Trophoblast cell (in vitro differentiated cells and primary cell): ENCODE data around the gene ANKK1.
A peak's percentile ranks its signal among the peaks of the same experiment; 100 is the strongest.

Source experiments
- DNase-seq, 2 donors: peaks; one replicate each; pipeline ENCODE4 v3.0.0-alpha.2; 2016
- H2AFZ ChIP-seq: 2 replicates; pipeline ENCODE4 v1.6.1; 2013; ENCODE audit warnings: low read length, moderate library complexity, mild to moderate bottlenecking; ENCODE audit not compliant: insufficient read depth, poor library complexity
- H2AK5ac ChIP-seq: 2 replicates; pipeline ENCODE4 v1.6.1; 2013; ENCODE audit warnings: mild to moderate bottlenecking, low read length
- H2BK120ac ChIP-seq: 2 replicates; pipeline ENCODE4 v1.6.1; 2013; ENCODE audit warnings: low read length, mild to moderate bottlenecking, moderate library complexity; ENCODE audit not compliant: insufficient read depth, poor library complexity
- H2BK12ac ChIP-seq: 2 replicates; pipeline ENCODE4 v1.6.1; 2013; ENCODE audit warnings: mild to moderate bottlenecking, low read length, moderate library complexity
- H2BK5ac ChIP-seq: 2 replicates; pipeline ENCODE4 v1.6.1; 2013; ENCODE audit warnings: low read length, low read depth, moderate library complexity, mild to moderate bottlenecking; ENCODE audit not compliant: poor library complexity
- H3K14ac ChIP-seq: 2 replicates; pipeline ENCODE4 v1.6.1; 2013; ENCODE audit warnings: mild to moderate bottlenecking, low read length
- H3K18ac ChIP-seq: 2 replicates; pipeline ENCODE4 v1.6.1; 2013; ENCODE audit warnings: mild to moderate bottlenecking, low read length
- H3K23ac ChIP-seq: 2 replicates; pipeline ENCODE4 v1.6.1; 2013; ENCODE audit warnings: low read length
- H3K27ac ChIP-seq: 2 replicates; pipeline ENCODE4 v1.5.1; 2013; ENCODE audit warnings: low read depth, mild to moderate bottlenecking, inconsistent platforms, low read length, moderate library complexity
- H3K27me3 ChIP-seq: 2 replicates; pipeline ENCODE4 v1.6.1; 2013; ENCODE audit warnings: inconsistent platforms, mild to moderate bottlenecking, low read length, moderate library complexity; ENCODE audit not compliant: insufficient read depth
- H3K36me3 ChIP-seq, 2 experiments: 1 replicate in 1 of 2; 2 replicates in 1 of 2; pipeline ENCODE4 v1.6.1; 2013; ENCODE audit warnings: low read length in 2 of 2, mild to moderate bottlenecking in 2 of 2, moderate library complexity in 1 of 2; ENCODE audit not compliant: insufficient read depth in 2 of 2, control insufficient read depth in 1 of 2
- H3K4ac ChIP-seq: 2 replicates; pipeline ENCODE4 v1.6.1; 2013; ENCODE audit warnings: low read depth, mild to moderate bottlenecking, low read length, moderate library complexity
- H3K4me1 ChIP-seq, 2 experiments: 1 replicate in 1 of 2; 2 replicates in 1 of 2; pipeline ENCODE4 v1.6.1; 2013; ENCODE audit warnings: low read length in 2 of 2, mild to moderate bottlenecking in 2 of 2, moderate library complexity in 1 of 2; ENCODE audit not compliant: insufficient read depth in 2 of 2, control insufficient read depth in 1 of 2
- H3K4me2 ChIP-seq: 2 replicates; pipeline ENCODE4 v1.6.1; 2013; ENCODE audit warnings: inconsistent platforms, mild to moderate bottlenecking, low read length, moderate library complexity
- H3K4me3 ChIP-seq: 2 replicates; pipeline ENCODE4 v1.5.1; 2013; ENCODE audit warnings: mild to moderate bottlenecking, low read depth, low read length, inconsistent platforms
- H3K79me1 ChIP-seq: one replicate; pipeline ENCODE4 v1.6.1; 2013; ENCODE audit warnings: low read length
- H3K79me2 ChIP-seq: 2 replicates; pipeline ENCODE4 v1.6.1; 2013; ENCODE audit warnings: low read length, mild to moderate bottlenecking; ENCODE audit not compliant: control insufficient read depth, insufficient read depth, poor library complexity
- H3K9ac ChIP-seq: 2 replicates; pipeline ENCODE4 v1.6.1; 2013; ENCODE audit warnings: mild to moderate bottlenecking, low read length
- H3K9me3 ChIP-seq: 2 replicates; pipeline ENCODE4 v1.6.1; 2013; ENCODE audit warnings: low read depth, mild to moderate bottlenecking, control low read depth, inconsistent platforms, low read length; ENCODE audit not compliant: insufficient read depth
- H4K12ac ChIP-seq: 2 replicates; pipeline ENCODE4 v1.6.1; 2013; ENCODE audit warnings: low read depth, mild to moderate bottlenecking, low read length, moderate library complexity
- H4K8ac ChIP-seq: 2 replicates; pipeline ENCODE4 v1.6.1; 2013; ENCODE audit warnings: low read depth, mild to moderate bottlenecking, low read length, moderate library complexity
- H4K91ac ChIP-seq: one replicate; pipeline ENCODE4 v1.6.1; 2013; ENCODE audit warnings: low read depth, mild to moderate bottlenecking, low read length, moderate library complexity
- WGBS: extraction: QIAGEN DNeasy Blood & Tissue Kit; methylation state at CpG from one replicate; pipeline ENCODE4 v1.1.7; 2013; ENCODE audit warnings: missing lambda C conversion rate; ENCODE audit not compliant: insufficient read length, insufficient coverage; ENCODE audit errors: extremely low coverage; 5-methylcytosine and 5-hydroxymethylcytosine counted together

The ANKK1 gene

GRCh38 chr11:113376156-113376555 is 11.4 kb upstream of the ANKK1 start:
- H3K79me2 ChIP-seq, result no peaks in the 10 kb centered on the region
- H2BK12ac ChIP-seq, result no peak overlapping the region
- no peak overlapping the region for H3K14ac ChIP-seq
- no CpG with 5 or more reads among the region's 3 CpGs for WGBS
- no peak overlapping the region for H3K23ac ChIP-seq
- H3K18ac ChIP-seq, result no peak overlapping the region
- no peak overlapping the region for H2AFZ ChIP-seq
- H3K79me1 ChIP-seq, result peaks cover 2% of the 10 kb centered on the region
- no peak overlapping the region for H2BK120ac ChIP-seq
- no peaks in the 10 kb centered on the region for H3K36me3 ChIP-seq
- H4K8ac ChIP-seq, result no peak overlapping the region
- no peak overlapping the region for H3K4ac ChIP-seq
- H3K4me3 ChIP-seq, result no peak overlapping the region
- no peak overlapping the region for H4K12ac ChIP-seq
- H3K9ac ChIP-seq, result no peak overlapping the region
- H4K91ac ChIP-seq, result no peak overlapping the region
- no peak overlapping the region for H3K27ac ChIP-seq
- no peak overlapping the region for H2AK5ac ChIP-seq
- H2BK5ac ChIP-seq, result no peak overlapping the region
- no peaks in the 10 kb centered on the region for H3K9me3 ChIP-seq
- no peak for DNase-seq
- no peak overlapping the region for H3K4me2 ChIP-seq
- peaks cover 5 to 10% of the 10 kb centered on the region in 2 experiments for H3K4me1 ChIP-seq
- no peaks in the 10 kb centered on the region for H3K27me3 ChIP-seq

- Histone ChIP-seq H3K4me1 (peaks cover 5 to 10% of the 10 kb centered on the region in 2 experiments), H3K4me2 (no peak overlapping the region), H3K27me3 (no peaks in the 10 kb centered on the region), H3K27ac (peak overlapping the region; percentile 26), H3K79me1 (peaks cover 2% of the 10 kb centered on the region), H3K9me3 (no peaks in the 10 kb centered on the region), H4K12ac (no peak overlapping the region), H3K14ac (no peak overlapping the region), H4K8ac (peak overlapping the region; percentile 39), H3K36me3 (no peaks in the 10 kb centered on the region), H3K23ac (no peak overlapping the region), H3K9ac (no peak overlapping the region), H2BK12ac (no peak overlapping the region), H3K18ac (no peak overlapping the region), H3K4me3 (no peak overlapping the region), H2BK5ac (no peak overlapping the region), H3K4ac (no peak overlapping the region), H2AFZ (no peak overlapping the region), H3K79me2 (no peaks in the 10 kb centered on the region), H2AK5ac (no peak overlapping the region), H2BK120ac (no peak overlapping the region), H4K91ac (no peak overlapping the region)
- no CpG with 5 or more reads among the region's 7 CpGs for WGBS
- DNase-seq, result peak in 1 of 2 donors; percentile 55
Observed at GRCh38 chr11:113377681-113378412, 9.7 kb upstream of the ANKK1 start.

- H3K79me1 ChIP-seq, result peaks cover 2% of the 10 kb centered on the region
Observed at GRCh38 chr11:113378692-113379091, 8.9 kb upstream of the ANKK1 start.

GRCh38 chr11:113382121-113382520 is 5.5 kb upstream of the ANKK1 start:
- no peak overlapping the region for H4K12ac ChIP-seq
- H3K23ac ChIP-seq, result no peak overlapping the region
- peaks cover 14% of the 10 kb centered on the region for H3K79me1 ChIP-seq
- no peak overlapping the region for H3K14ac ChIP-seq
- H4K8ac ChIP-seq, result no peak overlapping the region
- no peak overlapping the region for H2BK120ac ChIP-seq
- DNase-seq, result no peak
- no peaks in the 10 kb centered on the region for H3K9me3 ChIP-seq
- H2BK5ac ChIP-seq, result no peak overlapping the region
- H3K4me1 ChIP-seq, result peaks cover 21 to 27% of the 10 kb centered on the region in 2 experiments
- no peaks in the 10 kb centered on the region for H3K27me3 ChIP-seq
- H2AK5ac ChIP-seq, result no peak overlapping the region
- no peak overlapping the region for H2BK12ac ChIP-seq
- H3K18ac ChIP-seq, result no peak overlapping the region
- no peak overlapping the region for H3K9ac ChIP-seq
- no peaks in the 10 kb centered on the region for H3K36me3 ChIP-seq
- H3K79me2 ChIP-seq, result no peaks in the 10 kb centered on the region
- H4K91ac ChIP-seq, result no peak overlapping the region
- H3K4me2 ChIP-seq, result no peak overlapping the region
- no peak overlapping the region for H3K27ac ChIP-seq
- H3K4ac ChIP-seq, result no peak overlapping the region
- H3K4me3 ChIP-seq, result no peak overlapping the region
- H2AFZ ChIP-seq, result no peak overlapping the region

More at GRCh38 chr11:113378692-113379091, 8.9 kb upstream of the ANKK1 start:
- no peak for DNase-seq
- Histone ChIP-seq H3K14ac (no peak overlapping the region), H2BK120ac (no peak overlapping the region), H3K79me2 (no peaks in the 10 kb centered on the region), H3K4ac (no peak overlapping the region), H3K23ac (no peak overlapping the region), H2BK5ac (no peak overlapping the region), H3K9me3 (no peaks in the 10 kb centered on the region), H3K36me3 (no peaks in the 10 kb centered on the region), H3K18ac (no peak overlapping the region), H3K9ac (no peak overlapping the region), H4K91ac (no peak overlapping the region), H3K27me3 (no peaks in the 10 kb centered on the region), H4K8ac (no peak overlapping the region), H3K4me1 (peaks cover 5 to 10% of the 10 kb centered on the region in 2 experiments), H2BK12ac (no peak overlapping the region), H3K27ac (no peak overlapping the region), H2AK5ac (no peak overlapping the region), H3K4me2 (no peak overlapping the region), H3K4me3 (no peak overlapping the region), H2AFZ (no peak overlapping the region), H4K12ac (no peak overlapping the region)
- no CpG with 5 or more reads among the region's 1 CpG for WGBS
